GM18508 (cell line): Measurements from ENCODE around the gene SOX12.

Experiments used
- ATAC-seq: cut with Tn5 transposase; IDR thresholded peaks from one replicate; pipeline ENCODE4 v1.9.1; 2021; ENCODE audit warnings: moderate number of reproducible peaks; ENCODE audit not compliant: insufficient read depth, unreplicated experiment

Gene SOX12

DNA sequence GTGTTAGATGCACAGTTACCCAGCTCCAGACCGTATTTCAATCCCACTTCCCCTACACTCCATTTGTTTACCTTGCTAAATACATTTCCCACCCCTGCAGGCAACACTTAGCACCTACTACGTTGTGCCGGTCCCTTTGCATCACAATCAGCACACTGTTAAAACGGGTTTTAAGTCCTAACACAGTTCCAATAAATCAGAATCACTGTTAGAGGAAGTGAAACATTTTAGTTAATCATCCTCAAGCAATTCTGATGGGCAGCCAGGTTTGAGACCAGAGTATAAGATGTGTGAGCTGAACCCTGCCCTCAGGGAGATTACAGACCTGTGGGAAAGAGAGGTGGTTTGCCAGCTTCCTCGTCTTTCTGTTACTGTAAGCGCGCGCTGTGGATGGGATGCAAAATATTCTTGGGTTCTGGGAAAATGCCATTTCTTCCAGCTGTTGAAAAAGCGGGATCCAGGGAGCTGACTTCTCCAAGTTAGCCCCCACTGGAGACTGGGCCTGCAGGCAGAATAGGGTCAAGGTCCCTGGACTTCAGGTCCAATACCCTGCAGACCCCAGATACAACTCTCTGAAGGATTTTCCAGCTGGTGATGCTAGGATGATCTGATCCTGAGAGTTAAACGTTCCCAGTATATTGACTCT, 24.9 kb upstream of the SOX12 start:
- no peak for ATAC-seq

DNA sequence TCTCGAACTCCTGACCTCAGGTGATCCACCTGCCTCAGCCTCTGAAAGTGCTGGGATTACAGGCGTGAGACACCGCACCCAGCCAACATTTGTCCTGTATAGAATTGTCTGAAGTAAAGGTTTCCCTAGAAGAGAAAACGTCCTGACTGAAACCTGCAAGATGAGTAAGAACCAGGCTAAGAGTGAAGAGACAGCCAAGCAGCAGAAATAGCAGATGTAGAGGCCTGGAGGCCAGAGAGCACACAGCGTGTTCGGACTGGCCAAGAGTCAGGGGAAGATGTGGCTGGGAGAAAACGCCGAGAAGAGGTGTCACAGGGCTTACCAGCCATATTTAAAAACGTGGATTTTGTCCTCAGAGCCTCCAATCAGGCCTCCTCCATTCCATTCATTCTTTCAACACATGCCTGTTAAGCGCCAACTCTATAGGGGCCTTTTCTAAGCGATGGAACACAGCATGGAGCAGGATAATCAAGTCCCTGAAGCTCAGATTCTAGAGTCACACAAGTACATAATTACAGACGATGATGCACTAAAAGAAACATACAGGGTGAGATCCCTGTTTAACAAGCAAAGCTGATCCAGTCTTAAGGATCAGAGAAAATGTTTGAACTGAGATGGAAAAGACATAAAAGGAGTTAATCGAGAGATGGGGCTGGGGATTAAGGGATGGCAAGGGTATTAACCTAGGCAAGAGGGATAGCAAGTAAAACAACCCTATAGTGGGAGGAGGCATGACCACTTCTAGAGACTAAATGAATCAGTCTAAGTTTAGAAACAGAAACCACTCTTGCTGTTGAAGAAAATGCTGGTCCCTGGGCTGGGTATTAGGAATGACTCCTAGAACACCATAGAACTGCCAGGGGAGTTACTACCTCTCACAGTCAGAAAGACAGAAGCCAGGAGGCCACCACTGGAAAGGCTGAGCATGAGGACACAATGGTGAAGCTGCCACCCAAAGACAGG, 23.2 kb upstream of the SOX12 start:
- ATAC-seq: no peak

DNA sequence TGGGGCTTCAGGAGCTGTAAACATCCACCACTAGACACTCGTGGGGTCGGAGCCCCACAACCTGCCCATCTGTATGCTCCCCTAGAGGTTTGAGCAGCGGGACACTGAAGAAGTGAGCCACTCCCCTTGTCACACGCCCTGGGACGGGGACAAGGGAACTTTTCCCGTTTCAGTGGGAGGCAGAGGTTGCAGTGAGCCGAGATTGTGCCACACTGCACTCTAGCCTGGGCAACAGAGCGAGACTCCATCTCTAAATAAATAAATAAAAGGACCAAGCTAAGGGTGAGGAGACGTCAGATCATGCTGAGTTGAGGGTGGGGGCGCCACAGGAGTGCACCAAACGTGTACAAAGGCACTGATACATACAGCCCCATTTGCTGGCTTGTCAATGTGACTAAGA, 19.6 kb upstream of the SOX12 start:
- no peak for ATAC-seq

DNA sequence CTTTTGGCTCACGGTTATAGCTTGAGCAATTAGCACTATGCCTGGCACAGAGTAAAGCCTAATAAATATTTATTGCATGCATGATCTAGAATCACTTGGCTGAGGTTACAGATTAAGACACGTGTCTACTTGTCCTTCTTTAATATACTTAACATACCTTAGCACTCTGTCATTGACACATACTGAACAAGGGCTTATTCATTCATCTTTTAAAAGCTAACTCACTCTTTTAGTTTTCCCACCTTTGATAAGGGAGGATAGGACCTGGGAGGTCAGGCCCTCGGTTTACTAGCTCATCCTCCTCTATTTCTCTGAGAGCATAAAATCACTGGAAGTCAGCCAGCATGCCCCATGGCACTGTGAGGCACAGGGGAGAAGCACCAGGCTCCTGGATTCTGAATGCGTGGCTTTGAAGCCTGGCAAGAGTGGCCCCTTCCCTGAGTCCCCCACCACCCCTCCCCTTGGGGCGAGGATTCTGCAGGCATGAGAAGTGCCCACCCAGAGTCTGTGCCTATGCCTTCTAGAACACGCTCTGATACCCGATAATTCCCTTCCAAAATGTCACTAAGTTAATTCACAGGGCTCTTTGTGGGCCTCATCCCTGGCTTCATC, 16.8 kb upstream of the SOX12 start:
- ATAC-seq: no peak

DNA sequence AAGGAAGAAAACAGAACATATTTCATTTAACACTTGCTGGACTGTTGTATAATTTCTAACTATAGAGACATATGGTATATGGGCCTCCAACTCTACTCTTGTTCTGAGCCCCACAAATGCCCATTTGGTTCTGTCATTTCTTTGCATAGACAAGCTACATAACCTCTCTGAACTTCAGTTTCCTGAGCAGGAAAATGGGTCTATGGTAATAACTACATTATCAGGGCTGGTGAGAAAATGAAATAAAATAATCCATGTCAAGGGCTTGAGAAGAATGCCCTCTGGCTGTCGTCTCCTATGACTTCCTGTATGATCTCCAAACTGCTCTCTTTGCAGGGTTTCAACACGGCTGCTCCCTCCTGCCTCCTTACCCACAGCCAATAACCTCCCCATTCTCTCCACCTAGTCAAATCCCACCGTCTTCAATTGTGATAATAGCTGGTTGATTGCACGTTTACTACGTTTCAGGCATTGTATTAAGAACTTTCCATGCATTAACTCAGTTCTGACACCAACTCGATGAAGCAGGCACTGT, 16.0 kb upstream of the SOX12 start:
- ATAC-seq: no peak

DNA sequence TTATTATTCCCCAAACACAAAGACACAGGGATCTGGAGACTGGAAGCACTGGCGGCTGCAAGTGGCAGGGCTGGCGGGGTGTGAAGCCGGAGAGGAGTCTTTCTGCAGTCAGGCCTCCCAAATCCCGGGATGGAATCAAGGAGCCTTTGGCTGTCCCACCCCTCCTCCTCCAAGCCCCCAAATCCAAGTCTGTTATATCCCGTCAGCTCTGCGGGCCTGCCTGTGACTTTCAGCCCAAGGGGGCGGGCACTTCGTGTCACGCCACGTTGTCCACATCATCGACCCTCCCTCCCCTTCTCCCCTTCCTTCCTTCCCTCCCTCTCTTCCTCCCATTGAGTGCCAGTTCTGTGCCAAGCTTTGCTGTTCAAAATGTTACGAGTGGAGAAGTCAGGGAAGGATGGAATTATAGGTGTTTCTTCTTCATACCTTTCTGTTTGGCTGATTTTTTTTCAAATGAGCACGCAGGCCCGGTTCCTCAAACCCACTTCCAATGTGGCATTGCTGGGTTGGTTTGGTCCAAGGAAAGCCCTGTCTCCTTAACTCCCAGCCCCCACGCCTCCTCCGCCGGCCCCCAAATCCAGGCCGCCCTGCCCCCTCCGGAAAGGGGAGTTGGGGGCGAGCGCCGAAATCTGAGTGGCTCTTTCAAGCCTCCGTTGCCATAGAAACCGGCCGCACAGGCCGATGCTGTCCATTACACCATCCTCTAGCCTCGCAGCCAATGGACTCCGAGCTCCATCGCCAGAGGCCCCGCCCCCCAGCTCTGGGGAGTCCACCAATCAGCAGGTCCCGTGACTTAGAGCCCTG, 15.3 kb upstream of the SOX12 start:
- peak; percentile 96 for ATAC-seq

DNA sequence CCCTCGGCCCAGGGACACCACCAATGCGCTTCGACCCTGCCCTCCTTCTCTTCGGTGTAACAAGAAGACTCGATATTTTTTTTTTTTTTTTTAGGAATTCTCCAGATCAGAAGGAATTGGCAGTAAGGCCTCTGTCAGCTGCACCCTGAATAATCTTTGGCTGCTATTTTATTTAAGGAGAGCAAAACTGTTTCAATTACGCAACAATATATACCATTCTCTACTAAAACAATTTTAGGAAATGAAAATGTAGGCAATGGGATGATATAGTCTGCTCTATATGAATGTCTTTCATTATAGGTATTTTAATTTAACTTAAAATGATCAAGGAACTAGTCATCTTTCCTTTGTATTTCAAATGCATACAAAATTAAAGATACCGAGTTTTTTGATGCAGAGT, 14.7 kb upstream of the SOX12 start:
- no peak for ATAC-seq

DNA sequence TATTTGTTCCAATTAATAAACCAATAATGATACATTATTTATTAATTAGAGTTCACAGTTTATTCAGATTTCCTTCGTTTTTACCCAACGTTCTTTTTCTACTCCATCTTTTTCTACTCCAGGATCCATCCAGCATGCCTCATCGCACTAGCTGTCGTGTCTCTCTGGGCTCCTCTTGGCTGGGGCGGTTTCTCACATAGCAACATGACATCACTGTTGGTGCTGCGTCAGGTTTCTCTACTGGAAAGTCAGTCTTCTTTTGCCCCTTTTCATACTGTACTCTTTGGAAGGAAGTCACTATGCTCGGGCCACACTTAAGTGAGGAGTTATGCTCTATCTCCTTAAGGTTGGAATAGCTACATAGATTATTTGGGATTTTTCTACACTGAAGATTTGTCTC, 13.7 kb upstream of the SOX12 start:
- no peak for ATAC-seq

DNA sequence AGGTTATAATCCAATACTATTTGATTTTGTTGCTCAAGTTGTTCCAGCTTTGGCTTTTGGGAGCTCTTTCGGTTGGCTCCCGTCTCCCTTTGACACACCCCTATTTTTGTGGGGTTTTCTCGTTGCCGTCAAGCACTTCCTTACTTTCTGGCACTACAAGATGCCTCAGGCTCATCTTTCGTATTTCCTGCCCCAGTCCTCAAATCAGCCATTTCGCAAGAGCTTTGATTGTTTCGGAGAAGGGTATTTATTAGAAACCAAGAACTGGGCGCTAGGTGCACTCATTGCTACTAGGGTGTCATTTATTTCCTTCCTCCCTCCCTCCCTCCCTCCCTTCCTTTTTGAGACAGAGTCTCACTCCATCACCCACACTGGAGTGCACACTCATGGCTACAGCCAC, 13.3 kb upstream of the SOX12 start:
- no peak for ATAC-seq

DNA sequence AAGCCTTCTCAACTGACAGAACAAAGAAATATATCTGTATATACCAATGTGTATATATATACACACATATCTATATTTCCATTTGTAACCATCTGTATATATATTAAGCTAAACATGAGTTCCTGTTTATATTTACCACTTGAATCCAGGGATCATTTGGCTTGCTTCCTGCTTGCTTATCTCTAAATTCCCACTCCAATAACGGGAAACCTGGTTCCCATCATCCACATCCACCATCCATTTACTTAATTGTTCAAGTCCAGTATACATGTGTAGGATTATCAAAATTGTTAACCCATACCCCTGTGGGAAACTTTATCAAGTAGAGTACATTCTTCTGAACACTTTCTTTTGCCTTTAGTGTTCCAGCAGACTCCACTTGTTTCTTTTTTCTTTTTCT, 12.5 kb upstream of the SOX12 start:
- ATAC-seq: no peak

DNA sequence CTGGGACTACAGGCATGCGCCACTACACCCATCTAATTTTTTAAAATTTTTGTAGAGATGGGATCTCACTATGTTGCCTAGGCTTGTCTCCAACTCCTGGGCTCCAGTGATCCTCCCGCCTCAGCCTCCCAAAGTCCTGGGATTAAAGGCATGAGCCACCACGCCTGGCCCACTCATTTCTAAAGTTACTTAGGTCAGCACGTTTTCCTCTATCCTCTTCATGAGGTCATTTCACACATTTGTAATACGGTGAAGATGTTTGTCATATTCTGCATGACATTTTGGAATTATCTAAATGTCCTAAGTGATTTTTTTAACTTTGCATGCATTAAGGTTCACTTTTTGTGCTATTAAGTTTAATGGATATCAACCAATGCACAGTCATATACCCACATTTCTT, 11.9 kb upstream of the SOX12 start:
- no peak for ATAC-seq

DNA sequence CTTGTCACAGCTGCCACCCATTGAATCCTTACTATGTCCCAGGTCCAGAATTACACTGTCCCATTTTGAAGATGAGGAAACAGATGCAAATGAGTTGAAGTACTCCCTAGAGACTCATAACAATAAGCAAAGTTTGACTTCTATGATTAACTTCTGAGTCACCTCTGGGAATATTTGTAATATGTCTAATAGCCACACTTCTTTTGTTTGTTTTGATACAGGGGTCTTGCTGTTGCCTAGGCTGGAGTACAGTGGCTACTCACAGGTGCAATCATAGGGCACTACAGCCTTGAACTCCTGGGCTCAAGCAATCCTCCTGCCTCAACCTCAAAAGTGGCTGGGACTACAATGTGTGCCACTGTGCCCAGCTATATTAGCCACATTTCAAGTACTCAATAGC, 11.4 kb upstream of the SOX12 start:
- ATAC-seq: no peak

DNA sequence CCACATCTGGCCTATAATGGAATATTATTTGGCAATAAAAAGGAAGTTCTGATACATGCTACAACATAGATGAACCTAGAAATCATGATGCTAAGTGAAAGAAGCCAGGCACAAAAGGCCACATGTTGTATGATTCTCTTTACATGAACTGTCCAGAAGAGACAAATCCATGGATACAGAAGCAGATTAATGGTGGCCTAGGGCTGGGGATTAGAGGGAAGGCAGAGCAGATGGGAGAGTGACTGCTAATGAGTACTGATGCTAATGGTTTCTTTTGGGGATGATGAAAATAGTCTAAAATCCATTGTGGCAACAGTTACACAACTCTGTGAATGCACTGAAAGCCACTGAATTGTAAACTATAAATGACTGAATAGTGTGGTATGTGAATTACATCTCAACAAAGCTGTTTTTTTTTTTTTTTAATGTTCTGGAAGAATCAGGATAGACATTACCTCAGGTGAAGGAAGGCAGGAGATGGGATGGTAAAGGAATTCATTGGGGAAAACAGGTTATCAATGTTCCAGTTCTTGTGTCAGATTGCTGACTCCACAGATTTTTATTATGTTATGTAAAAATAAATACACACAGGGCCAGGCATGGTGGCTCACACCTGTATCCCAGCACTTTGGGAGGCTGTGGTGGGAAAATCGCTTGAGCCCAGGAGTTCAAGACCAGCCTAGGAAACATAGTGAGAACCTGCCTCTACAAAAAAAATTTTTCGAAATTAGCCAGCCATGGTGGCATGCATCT, 8.9 kb upstream of the SOX12 start:
- no peak for ATAC-seq

DNA sequence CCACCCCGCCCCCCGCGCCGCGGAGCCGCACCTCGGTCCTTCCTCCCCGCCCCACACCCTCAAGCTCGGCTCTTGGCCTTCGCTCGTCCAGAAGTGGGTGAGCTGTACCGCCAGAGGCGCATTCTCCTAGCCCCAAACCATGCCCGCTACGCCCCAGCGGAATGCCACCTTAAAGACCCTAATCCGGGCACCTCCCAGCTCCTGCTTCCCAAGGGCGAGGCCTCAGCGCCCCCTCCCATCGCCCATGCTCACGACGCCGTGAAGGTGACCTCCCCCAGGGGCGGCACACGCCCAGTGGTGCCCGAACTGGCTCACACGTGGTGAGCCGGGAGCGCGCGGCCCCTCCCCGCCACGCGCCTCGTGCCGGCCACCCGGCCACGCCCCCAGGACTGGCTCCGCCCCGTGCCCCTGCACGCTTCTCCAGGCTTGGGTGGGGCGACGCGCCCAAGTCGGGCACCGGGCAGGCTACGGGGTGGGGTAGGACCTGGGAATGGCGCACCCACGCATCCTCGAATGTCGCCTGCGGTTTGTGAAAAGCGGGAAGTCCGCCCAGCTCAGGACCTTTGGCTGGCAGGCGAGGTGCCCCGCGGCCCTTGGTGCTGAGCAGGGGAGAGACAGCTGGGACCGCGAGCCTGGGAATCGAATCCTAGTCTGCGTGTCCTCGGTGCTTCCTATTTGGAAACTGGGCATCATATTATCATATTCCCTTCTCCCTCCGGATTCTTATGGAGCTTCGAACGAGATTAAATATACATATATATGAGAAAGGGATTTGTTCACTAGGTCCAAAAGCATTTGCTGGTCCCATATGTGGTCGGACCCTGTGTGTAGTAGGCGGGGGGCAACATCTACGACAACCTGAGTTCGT, 941 bp upstream of the SOX12 start:
- peak; percentile 28 for ATAC-seq

DNA sequence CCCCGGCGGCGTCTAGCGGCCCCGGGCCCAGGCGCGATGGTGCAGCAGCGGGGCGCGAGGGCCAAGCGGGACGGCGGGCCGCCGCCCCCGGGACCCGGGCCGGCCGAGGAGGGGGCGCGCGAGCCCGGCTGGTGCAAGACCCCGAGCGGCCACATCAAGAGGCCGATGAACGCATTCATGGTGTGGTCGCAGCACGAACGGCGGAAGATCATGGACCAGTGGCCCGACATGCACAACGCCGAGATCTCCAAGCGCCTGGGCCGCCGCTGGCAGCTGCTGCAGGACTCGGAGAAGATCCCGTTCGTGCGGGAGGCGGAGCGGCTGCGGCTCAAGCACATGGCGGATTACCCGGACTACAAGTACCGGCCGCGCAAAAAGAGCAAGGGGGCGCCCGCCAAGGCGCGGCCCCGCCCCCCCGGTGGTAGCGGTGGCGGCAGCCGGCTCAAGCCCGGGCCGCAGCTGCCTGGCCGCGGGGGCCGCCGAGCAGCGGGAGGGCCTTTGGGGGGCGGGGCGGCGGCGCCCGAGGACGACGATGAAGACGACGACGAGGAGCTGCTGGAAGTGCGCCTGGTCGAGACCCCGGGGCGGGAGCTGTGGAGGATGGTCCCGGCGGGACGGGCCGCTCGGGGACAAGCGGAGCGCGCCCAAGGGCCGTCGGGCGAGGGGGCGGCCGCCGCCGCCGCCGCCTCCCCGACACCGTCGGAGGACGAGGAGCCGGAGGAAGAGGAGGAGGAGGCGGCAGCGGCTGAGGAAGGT, 715 bp downstream of the SOX12 start:
- no peak for ATAC-seq

DNA sequence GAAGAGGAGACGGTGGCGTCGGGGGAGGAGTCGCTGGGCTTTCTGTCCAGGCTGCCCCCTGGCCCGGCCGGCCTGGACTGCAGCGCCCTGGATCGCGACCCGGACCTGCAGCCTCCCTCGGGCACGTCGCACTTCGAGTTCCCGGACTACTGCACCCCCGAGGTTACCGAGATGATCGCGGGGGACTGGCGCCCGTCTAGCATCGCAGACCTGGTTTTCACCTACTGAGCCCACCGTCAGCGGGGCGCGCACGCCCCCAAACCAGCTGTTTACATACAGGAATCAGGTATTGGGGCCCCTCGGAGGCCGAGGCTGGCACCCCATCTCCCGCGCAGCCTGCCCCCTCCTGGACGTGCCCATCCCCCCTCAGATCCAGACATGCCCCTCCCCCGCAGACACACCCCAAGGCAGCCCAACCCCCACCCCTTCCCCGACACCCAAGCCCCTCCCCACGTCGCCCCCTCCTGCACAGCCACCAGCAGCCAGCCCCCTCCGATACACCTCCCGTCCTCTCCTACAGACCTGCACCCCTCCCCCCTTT, 1.4 kb downstream of the SOX12 start:
- ATAC-seq: no peak

DNA sequence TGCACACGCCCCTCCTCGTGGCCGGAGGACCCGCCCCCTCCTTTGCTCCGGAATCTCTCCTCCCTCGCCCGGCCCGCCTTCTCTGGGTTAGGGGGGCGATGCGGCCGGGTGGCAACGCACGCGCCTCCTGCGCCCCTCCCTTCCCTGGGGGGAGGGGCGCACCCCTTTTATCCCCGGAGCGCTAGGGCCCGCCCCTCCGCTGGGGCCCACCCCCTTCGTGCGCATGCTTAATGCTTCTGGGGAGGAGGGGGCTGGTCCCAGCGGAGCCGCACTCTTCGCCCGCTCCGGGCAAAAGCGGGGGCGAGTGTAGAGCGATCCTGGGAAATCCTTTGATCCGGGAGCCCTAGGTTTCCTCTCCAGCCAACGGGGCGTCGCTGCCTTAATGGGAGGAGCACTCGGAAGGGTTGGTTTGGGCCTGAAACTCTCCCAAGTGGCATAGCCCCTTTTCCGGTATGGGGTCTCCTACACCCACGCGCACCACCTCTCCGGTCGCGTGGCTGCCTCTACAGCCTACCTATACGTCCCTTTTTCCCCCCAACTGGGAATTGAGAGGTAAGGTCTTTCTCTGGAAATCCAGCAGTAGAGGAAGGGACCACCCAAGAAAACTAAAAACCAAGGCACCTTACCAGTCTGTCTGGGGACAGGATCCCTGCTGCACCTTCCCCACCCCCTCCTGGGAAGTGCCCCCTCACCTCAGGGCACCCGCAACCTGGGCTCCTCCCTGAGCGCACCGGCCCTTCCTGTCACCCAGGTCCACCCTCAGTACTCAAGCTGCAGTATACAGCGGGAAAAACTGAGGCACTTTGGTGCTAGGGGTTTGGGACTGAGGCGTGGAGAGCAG, 2.1 kb downstream of the SOX12 start:
- no peak for ATAC-seq
